SK-N-SH treated with all-trans-retinoic acid at 6 μM for 48 hours (cell line): ENCODE measurements around the gene SEC11A.
"Not testable (repeated sequence)": the region's sequence is repeated elsewhere in the genome, so short reads cannot be mapped to it uniquely, and the experiment has no call there.

ENCODE experiments used
- ATAC-seq: fragments of 200-7000 bp; cut with Tn5 transposase; 3 replicates; pipeline ENCODE4 v1.9.1; 2020; ENCODE audit warnings: mild to moderate bottlenecking, moderate library complexity
- BACH2 ChIP-seq: fragments of 250-450 bp; sonication (Bioruptor Pico); IDR thresholded peaks from 2 replicates; pipeline ENCODE4 v1.9.0; 2021; ENCODE audit warnings: mild to moderate bottlenecking, borderline replicate concordance
- CREB5 ChIP-seq: fragments of 250-450 bp; sonication (Bioruptor Pico); IDR thresholded peaks from 2 replicates; pipeline ENCODE4 v1.5.1; 2020; ENCODE audit warnings: low read depth, mild to moderate bottlenecking, moderate library complexity
- CSDC2 ChIP-seq: fragments of 250-450 bp; sonication (Bioruptor Pico); IDR thresholded peaks from 2 replicates; pipeline ENCODE4 v1.5.0; 2020; ENCODE audit warnings: mild to moderate bottlenecking, moderate library complexity
- CSRNP3 ChIP-seq: fragments of 250-450 bp; sonication (Bioruptor Pico); IDR thresholded peaks from 2 replicates; pipeline ENCODE4 v1.5.1; 2021; ENCODE audit warnings: mild to moderate bottlenecking, moderate library complexity
- ESRRG ChIP-seq: fragments of 250-450 bp; sonication (Bioruptor Pico); IDR thresholded peaks from 2 replicates; pipeline ENCODE4 v1.6.1; 2021; ENCODE audit warnings: mild to moderate bottlenecking
- GLIS3 ChIP-seq: fragments of 250-450 bp; sonication (Bioruptor Pico); IDR thresholded peaks from 2 replicates; pipeline ENCODE4 v1.5.0; 2020; ENCODE audit warnings: mild to moderate bottlenecking, moderate library complexity
- ISL1 ChIP-seq: fragments of 250-450 bp; sonication (Bioruptor Pico); IDR thresholded peaks from 2 replicates; pipeline ENCODE4 v2.1.2; 2022; ENCODE audit warnings: mild to moderate bottlenecking, moderate library complexity
- OSR1 ChIP-seq: fragments of 250-450 bp; sonication (Bioruptor Pico); IDR thresholded peaks from 2 replicates; pipeline ENCODE4 v1.8.0; 2022; ENCODE audit warnings: moderate library complexity, mild to moderate bottlenecking, inconsistent platforms
- PATZ1 ChIP-seq: fragments of 250-450 bp; sonication (Bioruptor Pico); IDR thresholded peaks from 2 replicates; pipeline ENCODE4 v1.8.0; 2020; ENCODE audit warnings: mild to moderate bottlenecking, moderate library complexity, borderline replicate concordance
- PPARA ChIP-seq: fragments of 250-450 bp; sonication (Bioruptor Pico); IDR thresholded peaks from 2 replicates; pipeline ENCODE4 v1.5.0; 2020; ENCODE audit warnings: mild to moderate bottlenecking, borderline replicate concordance
- RARB ChIP-seq: fragments of 250-450 bp; sonication (Bioruptor Pico); IDR thresholded peaks from 2 replicates; pipeline ENCODE4 v1.8.0; 2021; ENCODE audit warnings: mild to moderate bottlenecking, moderate library complexity
- SNAI2 ChIP-seq: fragments of 250-450 bp; sonication (Bioruptor Pico); IDR thresholded peaks from 2 replicates; pipeline ENCODE4 v1.5.0; 2020; ENCODE audit warnings: mild to moderate bottlenecking, moderate library complexity
- TCF4 ChIP-seq: fragments of 250-450 bp; sonication (Bioruptor Pico); IDR thresholded peaks from 2 replicates; pipeline ENCODE4 v1.8.0; 2021; ENCODE audit warnings: mild to moderate bottlenecking, moderate library complexity, borderline replicate concordance
- TOX ChIP-seq: fragments of 250-450 bp; sonication (Bioruptor Pico); IDR thresholded peaks from 2 replicates; pipeline ENCODE4 v1.8.0; 2021; ENCODE audit warnings: mild to moderate bottlenecking, moderate library complexity, borderline replicate concordance
- TSHZ2 ChIP-seq: fragments of 250-450 bp; sonication (Bioruptor Pico); IDR thresholded peaks from 2 replicates; pipeline ENCODE4 v1.5.0; 2020; ENCODE audit warnings: mild to moderate bottlenecking, moderate library complexity
- ZC3H10 ChIP-seq: fragments of 250-450 bp; sonication (Bioruptor Pico); IDR thresholded peaks from 2 replicates; pipeline ENCODE4 v1.5.1; 2021; ENCODE audit warnings: mild to moderate bottlenecking, moderate library complexity
- ZFP3 ChIP-seq: fragments of 250-450 bp; sonication (Bioruptor Pico); IDR thresholded peaks from 2 replicates; pipeline ENCODE4 v1.5.0; 2020; ENCODE audit warnings: mild to moderate bottlenecking, moderate library complexity
- ZFP30 ChIP-seq: fragments of 450-650 bp; formaldehyde crosslinking; IDR thresholded peaks from 2 replicates; pipeline ENCODE4 v1.5.0; 2022; ENCODE audit warnings: mild to moderate bottlenecking, moderate library complexity
- ZNF565 ChIP-seq: fragments of 450-650 bp; formaldehyde crosslinking; conservative IDR thresholded peaks from 2 replicates; pipeline ENCODE4 v1.5.0; 2020; ENCODE audit warnings: low read depth, mild to moderate bottlenecking, moderate library complexity
- ZNF70 ChIP-seq: fragments of 450-650 bp; formaldehyde crosslinking; IDR thresholded peaks from 2 replicates; pipeline ENCODE4 v1.5.0; 2020; ENCODE audit warnings: mild to moderate bottlenecking, moderate library complexity

Gene SEC11A

GRCh38 chr15:84752195-84752594 lies 36.3 kb upstream of the SEC11A start:
- TF ChIP-seq ZFP3 (CRISPR knock-in tag) (peak; percentile 99), ZC3H10 (no peak), PATZ1 (CRISPR knock-in tag) (no peak)
- ATAC-seq = no peak

- ATAC-seq = not testable (repeated sequence)
Observed at GRCh38 chr15:84751721-84752120, 35.8 kb upstream of the SEC11A start.

GRCh38 chr15:84750583-84751092 lies 34.7 kb upstream of the SEC11A start:
- TF ChIP-seq ISL1 = no peak
- no peak for TF ChIP-seq CSDC2 (CRISPR knock-in tag)
- no peak for TF ChIP-seq ZFP3 (CRISPR knock-in tag)
- no peak for TF ChIP-seq TSHZ2 (CRISPR knock-in tag)
- no peak for TF ChIP-seq CSRNP3
- TF ChIP-seq PATZ1 (CRISPR knock-in tag) = no peak
- TF ChIP-seq CREB5 (CRISPR knock-in tag) = no peak
- no peak for TF ChIP-seq RARB (CRISPR knock-in tag)
- TF ChIP-seq ZNF70 (CRISPR knock-in tag) = no peak
- no peak for TF ChIP-seq BACH2 (CRISPR knock-in tag)
- no peak for TF ChIP-seq OSR1 (CRISPR knock-in tag)
- no peak for TF ChIP-seq PPARA
- TF ChIP-seq SNAI2 (CRISPR knock-in tag) = no peak
- TF ChIP-seq ZNF565 (CRISPR knock-in tag) = no peak
- no peak for TF ChIP-seq ZC3H10
- TF ChIP-seq TOX = no peak
- TF ChIP-seq GLIS3 (CRISPR knock-in tag) = no peak
- TF ChIP-seq ZFP30 (CRISPR knock-in tag) = no peak
- TF ChIP-seq ESRRG (CRISPR knock-in tag) = no peak
- TF ChIP-seq, all 23 proteins: peak for 0
- no peak for ATAC-seq

GRCh38 chr15:84749111-84749991 lies 33.4 kb upstream of the SEC11A start:
- ATAC-seq = peak; percentile 15
- no peak for TF ChIP-seq ISL1
- TF ChIP-seq TCF4 (CRISPR knock-in tag) = peak; percentile 18; the same call in 1 of the 2 replicates
